Measurements from ENCODE around the gene NPRL2. TPM values are rescaled to one million over a fixed set of nuclear protein-coding genes. Genes with fewer than 3 reads are reported as not detected.
"Not testable (repeated sequence)": the region's sequence is repeated elsewhere in the genome, so short reads cannot be mapped to it uniquely, and the experiment has no call there.

Gene NPRL2
- total and polyA plus RNA-seq, 2 donors (not counting 1 experiment from before 2014, with no cell fraction given), result 21.4 to 27.2 TPM

DNA sequence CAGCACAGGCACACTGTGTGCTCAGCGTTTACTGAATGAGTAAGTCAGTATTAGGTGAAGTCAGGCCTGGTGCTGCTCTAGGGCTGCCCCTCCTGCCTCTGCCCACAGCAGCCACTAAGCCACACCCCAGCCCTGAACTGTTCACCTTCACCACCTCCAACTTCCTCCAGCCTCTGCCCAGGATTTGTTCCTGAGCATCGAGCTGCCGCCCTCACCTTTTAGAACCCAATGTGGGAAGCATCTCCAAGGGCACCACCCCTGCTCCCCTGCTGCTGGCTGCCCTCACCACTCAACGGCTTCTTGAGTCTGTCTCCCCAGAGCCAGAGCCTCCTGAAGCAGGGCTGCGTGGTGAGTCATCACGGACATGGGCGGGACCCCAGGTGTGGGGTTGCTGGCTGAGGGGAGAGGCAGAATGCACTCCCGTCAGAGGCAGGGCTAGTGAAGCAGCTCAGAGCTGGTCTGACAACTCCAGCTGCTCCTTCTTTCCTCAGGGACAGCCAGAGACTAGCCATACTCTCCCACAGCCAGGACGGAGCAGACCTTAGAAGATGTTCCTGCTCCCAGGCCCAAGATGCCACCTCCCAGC is 33.8 kb downstream of the NPRL2 start:
- H3K27ac ChIP-seq (ENCODE audit: insufficient read depth, low read length), result no peak overlapping the region
- H3K9ac ChIP-seq (ENCODE audit: insufficient read depth, low read length), result no peak overlapping the region
- no peaks in the 10 kb centered on the region for H3K27me3 ChIP-seq (ENCODE audit: control insufficient read depth, insufficient read depth, low read length)
- H2AFZ ChIP-seq (ENCODE audit: low read length), result no peak overlapping the region
- no peak for TF ChIP-seq EZH2 (IDR thresholded peaks at IDR 0.05; ENCODE audit: low read length, missing control alignments)
- TF ChIP-seq, protein P1, sequence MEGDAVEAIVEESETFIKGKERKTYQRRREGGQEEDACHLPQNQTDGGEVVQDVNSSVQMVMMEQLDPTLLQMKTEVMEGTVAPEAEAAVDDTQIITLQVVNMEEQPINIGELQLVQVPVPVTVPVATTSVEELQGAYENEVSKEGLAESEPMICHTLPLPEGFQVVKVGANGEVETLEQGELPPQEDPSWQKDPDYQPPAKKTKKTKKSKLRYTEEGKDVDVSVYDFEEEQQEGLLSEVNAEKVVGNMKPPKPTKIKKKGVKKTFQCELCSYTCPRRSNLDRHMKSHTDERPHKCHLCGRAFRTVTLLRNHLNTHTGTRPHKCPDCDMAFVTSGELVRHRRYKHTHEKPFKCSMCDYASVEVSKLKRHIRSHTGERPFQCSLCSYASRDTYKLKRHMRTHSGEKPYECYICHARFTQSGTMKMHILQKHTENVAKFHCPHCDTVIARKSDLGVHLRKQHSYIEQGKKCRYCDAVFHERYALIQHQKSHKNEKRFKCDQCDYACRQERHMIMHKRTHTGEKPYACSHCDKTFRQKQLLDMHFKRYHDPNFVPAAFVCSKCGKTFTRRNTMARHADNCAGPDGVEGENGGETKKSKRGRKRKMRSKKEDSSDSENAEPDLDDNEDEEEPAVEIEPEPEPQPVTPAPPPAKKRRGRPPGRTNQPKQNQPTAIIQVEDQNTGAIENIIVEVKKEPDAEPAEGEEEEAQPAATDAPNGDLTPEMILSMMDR (conservative IDR thresholded peaks at IDR 0.05 in 1 of 2, IDR thresholded peaks at IDR 0.05 in 1 of 2; ENCODE audit: low read depth in 1 of 2, low read length in 2 of 2), result no peak
- no peak overlapping the region for H3K4me3 ChIP-seq (replicated peaks in 1 of 4; ENCODE audit: control extremely low read depth in 1 of 4, insufficient read depth in 1 of 4, low read depth in 3 of 4, low read length in 4 of 4)
- H4K20me1 ChIP-seq (ENCODE audit: control insufficient read depth, extremely low read depth, insufficient read depth, low read length), result no peaks in the 10 kb centered on the region
- H3K79me2 ChIP-seq (ENCODE audit: control insufficient read depth, insufficient read depth, low read length), result peaks cover 23% of the 10 kb centered on the region
- H3K4me2 ChIP-seq (ENCODE audit: extremely low read depth, insufficient read depth, low read length), result no peak overlapping the region
- peaks cover 18% of the 10 kb centered on the region for H3K36me3 ChIP-seq (ENCODE audit: control insufficient read depth, insufficient read depth, low read length)
- H3K4me1 ChIP-seq (ENCODE audit: control insufficient read depth, extremely low read depth, insufficient read depth, low read length), result peaks cover 5% of the 10 kb centered on the region
- no peaks in the 10 kb centered on the region for H3K9me3 ChIP-seq (ENCODE audit: control insufficient read depth, insufficient read depth, low read depth, low read length)
- peak in 1 of 2 donors; percentile 79 for DNase-seq (ENCODE audit: low read depth in 2 of 2)

DNA sequence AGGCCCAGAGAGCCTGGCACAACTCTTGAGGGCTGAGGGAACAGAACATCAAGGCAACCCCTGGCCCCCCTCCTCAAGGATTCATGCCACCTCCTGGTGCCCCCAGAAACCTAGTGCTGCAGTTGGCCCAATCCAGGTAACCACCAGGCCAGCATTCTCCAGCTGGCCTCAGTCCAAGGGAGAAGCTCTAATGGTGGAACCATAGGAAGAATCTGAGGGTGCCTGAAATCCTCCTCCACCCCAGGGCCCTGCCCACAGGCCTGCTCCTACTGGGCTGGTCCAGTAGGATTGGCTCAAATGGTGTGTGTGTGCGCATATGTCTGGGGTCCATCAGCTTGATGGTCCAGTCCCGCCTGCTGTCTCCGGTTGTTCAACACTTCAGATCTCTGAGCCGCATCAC is 35.8 kb downstream of the NPRL2 start:
- Histone ChIP-seq H2AFZ (ENCODE audit: low read length) (no peak overlapping the region), H3K79me2 (ENCODE audit: control insufficient read depth, insufficient read depth, low read length) (peaks cover 15% of the 10 kb centered on the region), H3K4me3 (replicated peaks in 1 of 4; ENCODE audit: control extremely low read depth in 1 of 4, insufficient read depth in 1 of 4, low read depth in 3 of 4, low read length in 4 of 4) (no peak overlapping the region), H4K20me1 (ENCODE audit: control insufficient read depth, extremely low read depth, insufficient read depth, low read length) (no peaks in the 10 kb centered on the region), H3K27me3 (ENCODE audit: control insufficient read depth, insufficient read depth, low read length) (no peaks in the 10 kb centered on the region), H3K9ac (ENCODE audit: insufficient read depth, low read length) (no peak overlapping the region), H3K9me3 (ENCODE audit: control insufficient read depth, insufficient read depth, low read depth, low read length) (no peaks in the 10 kb centered on the region), H3K4me1 (ENCODE audit: control insufficient read depth, extremely low read depth, insufficient read depth, low read length) (peaks cover 2% of the 10 kb centered on the region), H3K4me2 (ENCODE audit: extremely low read depth, insufficient read depth, low read length) (no peak overlapping the region), H3K27ac (ENCODE audit: insufficient read depth, low read length) (no peak overlapping the region), H3K36me3 (ENCODE audit: control insufficient read depth, insufficient read depth, low read length) (peaks cover 18% of the 10 kb centered on the region)
- no peak for DNase-seq (ENCODE audit: low read depth in 2 of 2)
- no peak for TF ChIP-seq EZH2 (IDR thresholded peaks at IDR 0.05; ENCODE audit: low read length, missing control alignments)
- TF ChIP-seq, protein P1 (conservative IDR thresholded peaks at IDR 0.05 in 1 of 2, IDR thresholded peaks at IDR 0.05 in 1 of 2; ENCODE audit: low read depth in 1 of 2, low read length in 2 of 2), result no peak

DNA sequence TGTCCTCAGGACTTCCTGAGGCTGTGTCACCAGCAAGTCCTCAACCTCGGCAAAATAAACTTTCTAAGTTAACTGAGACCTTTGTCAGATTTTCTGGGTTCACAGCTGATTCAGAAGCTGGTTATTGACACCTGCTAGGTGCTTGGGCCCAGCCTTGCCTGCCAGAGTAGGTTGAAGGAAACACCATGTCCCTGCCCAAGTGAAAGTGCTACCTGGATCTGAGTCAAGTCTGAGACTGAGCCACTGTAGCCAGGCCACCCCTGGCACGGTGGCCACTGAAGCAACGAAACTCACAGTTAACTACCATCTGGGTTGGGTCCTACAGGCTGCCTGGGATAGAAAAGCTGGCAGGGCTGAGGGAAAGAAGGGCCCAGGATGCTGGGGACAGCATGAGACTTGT is 36.2 kb downstream of the NPRL2 start:
- Histone ChIP-seq H3K36me3 (ENCODE audit: control insufficient read depth, insufficient read depth, low read length) (peaks cover 16% of the 10 kb centered on the region), H3K9ac (ENCODE audit: insufficient read depth, low read length) (no peak overlapping the region), H3K79me2 (ENCODE audit: control insufficient read depth, insufficient read depth, low read length) (peaks cover 11% of the 10 kb centered on the region), H3K27me3 (ENCODE audit: control insufficient read depth, insufficient read depth, low read length) (no peaks in the 10 kb centered on the region), H3K4me1 (ENCODE audit: control insufficient read depth, extremely low read depth, insufficient read depth, low read length) (peaks cover 2% of the 10 kb centered on the region), H4K20me1 (ENCODE audit: control insufficient read depth, extremely low read depth, insufficient read depth, low read length) (no peaks in the 10 kb centered on the region), H3K9me3 (ENCODE audit: control insufficient read depth, insufficient read depth, low read depth, low read length) (no peaks in the 10 kb centered on the region), H3K27ac (ENCODE audit: insufficient read depth, low read length) (no peak overlapping the region), H2AFZ (ENCODE audit: low read length) (no peak overlapping the region), H3K4me2 (ENCODE audit: extremely low read depth, insufficient read depth, low read length) (no peak overlapping the region), H3K4me3 (replicated peaks in 1 of 4; ENCODE audit: control extremely low read depth in 1 of 4, insufficient read depth in 1 of 4, low read depth in 3 of 4, low read length in 4 of 4) (no peak overlapping the region)
- TF ChIP-seq EZH2 (IDR thresholded peaks at IDR 0.05; ENCODE audit: low read length, missing control alignments), result no peak
- TF ChIP-seq, protein P1 (conservative IDR thresholded peaks at IDR 0.05 in 1 of 2, IDR thresholded peaks at IDR 0.05 in 1 of 2; ENCODE audit: low read depth in 1 of 2, low read length in 2 of 2), result no peak
- no peak for DNase-seq (ENCODE audit: low read depth in 2 of 2)

DNA sequence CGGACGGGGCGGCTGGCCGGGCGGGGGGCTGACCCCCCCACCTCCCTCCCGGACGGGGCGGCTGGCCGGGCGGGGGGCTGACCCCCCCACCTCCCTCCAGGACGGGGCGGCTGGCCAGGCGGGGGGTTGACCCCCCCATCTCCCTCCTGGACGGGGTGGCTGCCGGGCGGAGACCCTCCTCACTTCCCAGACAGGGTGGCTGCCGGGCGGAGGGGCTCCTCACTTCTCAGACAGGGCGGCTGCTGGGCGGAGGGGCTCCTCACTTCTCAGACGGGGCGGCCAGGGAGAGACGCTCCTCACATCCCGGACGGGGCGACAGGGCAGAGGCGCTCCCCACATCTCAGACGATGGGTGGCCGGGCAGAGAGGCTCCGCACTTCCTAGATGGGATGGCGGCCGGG is 38.5 kb downstream of the NPRL2 start:
- not testable (repeated sequence) for H3K4me3 ChIP-seq (replicated peaks in 1 of 4; ENCODE audit: control extremely low read depth in 1 of 4, insufficient read depth in 1 of 4, low read depth in 3 of 4, low read length in 4 of 4); H2AFZ ChIP-seq (ENCODE audit: low read length); H3K27me3 ChIP-seq (ENCODE audit: control insufficient read depth, insufficient read depth, low read length); H3K9me3 ChIP-seq (ENCODE audit: control insufficient read depth, insufficient read depth, low read depth, low read length); DNase-seq (ENCODE audit: low read depth in 2 of 2); H3K36me3 ChIP-seq (ENCODE audit: control insufficient read depth, insufficient read depth, low read length); H3K4me2 ChIP-seq (ENCODE audit: extremely low read depth, insufficient read depth, low read length); H3K79me2 ChIP-seq (ENCODE audit: control insufficient read depth, insufficient read depth, low read length); H3K9ac ChIP-seq (ENCODE audit: insufficient read depth, low read length); H3K27ac ChIP-seq (ENCODE audit: insufficient read depth, low read length); H3K4me1 ChIP-seq (ENCODE audit: control insufficient read depth, extremely low read depth, insufficient read depth, low read length); H4K20me1 ChIP-seq (ENCODE audit: control insufficient read depth, extremely low read depth, insufficient read depth, low read length)
